LNCAP (cell line): Measurements from ENCODE around the gene EXOC6B.
A peak's percentile ranks its signal among the peaks of the same experiment; 100 is the strongest.

Experiments used
- CTCF ChIP-seq: fragments of 450-650 bp; IDR thresholded peaks from 2 replicates; pipeline ENCODE4 v1.5.1; 2017; ENCODE audit warnings: mild to moderate bottlenecking

EXOC6B gene

GRCh38 chr2:72747344-72747743 lies 78.5 kb downstream of the EXOC6B start:
- TF ChIP-seq CTCF = no peak

- peak; percentile 49 for TF ChIP-seq CTCF
Observed at GRCh38 chr2:72745679-72746368, 80.0 kb downstream of the EXOC6B start.

GRCh38 chr2:72744049-72744448 lies 81.8 kb downstream of the EXOC6B start:
- TF ChIP-seq CTCF = no peak

DNA sequence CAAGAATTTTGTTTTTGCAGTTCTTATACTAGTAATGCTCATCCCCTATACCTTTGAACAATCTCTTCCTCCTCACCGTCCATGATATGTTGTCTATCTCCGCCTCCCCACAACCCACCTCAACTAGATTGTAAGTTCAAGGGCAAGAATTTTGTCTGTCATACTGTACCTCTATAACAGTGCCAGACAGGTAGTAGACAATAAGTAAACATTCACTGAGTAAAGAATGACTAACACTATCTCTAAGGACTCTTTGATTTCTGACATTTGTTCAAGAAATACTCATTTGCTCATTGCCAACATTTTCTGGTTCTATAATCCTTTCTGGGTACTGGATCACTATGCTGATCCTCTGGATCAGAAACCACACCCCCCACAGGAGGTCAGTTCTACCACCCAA lies 82.4 kb downstream of the EXOC6B start:
- no peak for TF ChIP-seq CTCF

GRCh38 chr2:72738096-72738495 lies 87.7 kb downstream of the EXOC6B start:
- no peak for TF ChIP-seq CTCF

DNA sequence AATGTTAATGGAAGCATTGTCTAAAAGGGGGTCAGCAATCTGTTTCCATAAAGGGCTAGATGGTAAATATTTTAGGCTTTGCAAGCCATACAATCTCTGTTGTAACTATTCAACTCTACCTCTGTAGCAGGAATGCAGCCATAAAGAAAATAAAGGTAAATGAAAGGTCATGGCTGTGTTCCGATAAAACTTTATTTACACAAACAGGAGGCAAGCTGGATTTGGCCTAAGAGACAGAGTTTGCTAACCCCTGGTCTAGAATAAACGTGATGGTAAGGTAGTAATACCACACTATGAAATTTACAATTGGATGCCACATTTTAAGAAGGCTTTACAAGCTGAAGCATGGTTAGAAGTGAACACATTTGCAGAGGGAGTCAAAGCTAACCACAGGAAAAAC lies 91.4 kb downstream of the EXOC6B start:
- no peak for TF ChIP-seq CTCF

DNA sequence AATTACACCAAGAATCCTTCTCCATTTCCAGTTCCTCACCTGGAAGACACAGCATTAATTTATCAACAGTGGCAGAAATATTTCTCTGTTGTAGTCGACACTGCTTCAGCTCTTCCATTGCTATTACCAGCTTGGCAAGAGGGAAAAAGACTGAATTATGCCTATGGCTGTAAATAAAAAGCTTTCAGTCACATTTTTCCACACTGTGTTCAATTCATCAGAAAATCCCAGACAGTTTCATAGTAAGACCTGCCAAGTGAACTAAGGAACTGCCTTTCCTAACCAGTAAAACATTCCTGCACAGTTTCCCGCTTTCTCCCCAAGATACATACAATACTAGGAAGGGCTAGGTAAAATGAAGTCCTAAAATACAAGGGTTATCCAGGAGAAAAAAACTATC lies 94.7 kb downstream of the EXOC6B start:
- no peak for TF ChIP-seq CTCF

- TF ChIP-seq CTCF = no peak
Observed at GRCh38 chr2:72727356-72727755, 98.5 kb downstream of the EXOC6B start.
